Neural progenitor cell (in vitro differentiated cells): ENCODE data around the gene COL23A1.

Experiments used
- EZH2 ChIP-seq: fragments of 200-600 bp; sonication (generic); IDR thresholded peaks from 2 replicates; pipeline ENCODE4 v1.6.1; 2017; ENCODE audit warnings: antibody characterized with exemption, mild to moderate bottlenecking, moderate library complexity
- EZH2phosphoT487 ChIP-seq: fragments of 200-600 bp; sonication (generic); IDR thresholded peaks from 2 replicates; pipeline ENCODE4 v1.6.1; 2017; ENCODE audit warnings: antibody characterized with exemption
- TF ChIP-seq, protein P1 (sequence below): fragments of 200-600 bp; sonication (generic); IDR thresholded peaks from 2 replicates; pipeline ENCODE4 v1.5.1; 2017; ENCODE audit warnings: antibody characterized with exemption, mild to moderate bottlenecking

- TF ChIP-seq, protein P1, sequence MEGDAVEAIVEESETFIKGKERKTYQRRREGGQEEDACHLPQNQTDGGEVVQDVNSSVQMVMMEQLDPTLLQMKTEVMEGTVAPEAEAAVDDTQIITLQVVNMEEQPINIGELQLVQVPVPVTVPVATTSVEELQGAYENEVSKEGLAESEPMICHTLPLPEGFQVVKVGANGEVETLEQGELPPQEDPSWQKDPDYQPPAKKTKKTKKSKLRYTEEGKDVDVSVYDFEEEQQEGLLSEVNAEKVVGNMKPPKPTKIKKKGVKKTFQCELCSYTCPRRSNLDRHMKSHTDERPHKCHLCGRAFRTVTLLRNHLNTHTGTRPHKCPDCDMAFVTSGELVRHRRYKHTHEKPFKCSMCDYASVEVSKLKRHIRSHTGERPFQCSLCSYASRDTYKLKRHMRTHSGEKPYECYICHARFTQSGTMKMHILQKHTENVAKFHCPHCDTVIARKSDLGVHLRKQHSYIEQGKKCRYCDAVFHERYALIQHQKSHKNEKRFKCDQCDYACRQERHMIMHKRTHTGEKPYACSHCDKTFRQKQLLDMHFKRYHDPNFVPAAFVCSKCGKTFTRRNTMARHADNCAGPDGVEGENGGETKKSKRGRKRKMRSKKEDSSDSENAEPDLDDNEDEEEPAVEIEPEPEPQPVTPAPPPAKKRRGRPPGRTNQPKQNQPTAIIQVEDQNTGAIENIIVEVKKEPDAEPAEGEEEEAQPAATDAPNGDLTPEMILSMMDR = no peak
- TF ChIP-seq EZH2phosphoT487 (no peak), EZH2 (no peak)
Observed at GRCh38 chr5:178209334-178210072, 380.7 kb downstream of the COL23A1 start.
